Large intestine (tissue), 3 donors: ENCODE results near the gene TBC1D5. TPM values are rescaled to one million over a fixed set of nuclear protein-coding genes. Genes with fewer than 3 reads are reported as not detected.

ENCODE experiments used
- DNase-seq, 2 donors: peaks; one replicate each; pipeline versions ENCODE4 v3.0.0 to v3.0.0-alpha.2; 2013
- H3K27ac ChIP-seq: one replicate; pipeline ENCODE4 v1.5.1; 2013; ENCODE audit warnings: low read length
- H3K27me3 ChIP-seq: 2 replicates; pipeline ENCODE4 v1.6.1; 2013; ENCODE audit warnings: low read length; ENCODE audit not compliant: control insufficient read depth, insufficient read depth
- H3K36me3 ChIP-seq: 2 replicates; pipeline ENCODE4 v1.6.1; 2013; ENCODE audit warnings: low read length; ENCODE audit not compliant: control insufficient read depth, insufficient read depth
- H3K4me1 ChIP-seq: one replicate; pipeline ENCODE4 v1.6.1; 2013; ENCODE audit warnings: low read length; ENCODE audit not compliant: control insufficient read depth, insufficient read depth
- H3K4me3 ChIP-seq: one replicate; pipeline ENCODE4 v1.5.1; 2013; ENCODE audit warnings: low read length
- H3K9me3 ChIP-seq: one replicate; pipeline ENCODE4 v1.6.1; 2013; ENCODE audit warnings: mild to moderate bottlenecking, low read depth, low read length, moderate library complexity; ENCODE audit not compliant: control insufficient read depth
- WGBS: methylation state at CpG from one replicate; pipeline ENCODE4 v1.1.5; 2013; ENCODE audit warnings: low lambda C conversion rate; ENCODE audit not compliant: insufficient coverage; 5-methylcytosine and 5-hydroxymethylcytosine counted together
- polyA plus RNA-seq: library from polyadenylated mRNA; unstranded; fragments of 120-200 nt; gene quantifications from one replicate; pipeline ENCODE4 v1.2.1, GENCODE V29; 2013

TBC1D5 gene
- polyA plus RNA-seq, 1 donor = 35.7 TPM

DNA sequence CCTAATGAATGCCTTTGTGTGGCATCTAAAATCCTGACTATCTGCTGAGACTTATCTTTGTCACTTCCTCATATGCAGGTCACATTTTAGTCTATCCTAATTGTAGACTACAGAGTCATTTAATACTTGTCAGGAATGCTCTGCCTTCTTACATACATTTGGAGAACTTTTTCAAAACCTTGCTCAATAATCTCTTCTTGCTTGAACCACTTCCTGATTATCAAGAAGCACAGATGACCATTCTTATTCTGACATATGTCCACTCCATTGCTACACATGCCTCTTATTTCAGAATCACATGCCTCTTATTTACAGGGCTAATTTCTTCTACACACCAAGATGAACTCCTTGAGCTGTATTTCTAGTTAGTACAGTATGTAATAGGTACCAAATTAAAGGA lies 400.3 kb downstream of the TBC1D5 start:
- H3K27me3 ChIP-seq = no peaks in the 10 kb centered on the region
- H3K4me3 ChIP-seq = no peak overlapping the region
- H3K27ac ChIP-seq = no peak overlapping the region
- DNase-seq = no peak
- H3K4me1 ChIP-seq = no peaks in the 10 kb centered on the region
- H3K9me3 ChIP-seq = no peaks in the 10 kb centered on the region
- H3K36me3 ChIP-seq = no peaks in the 10 kb centered on the region

DNA sequence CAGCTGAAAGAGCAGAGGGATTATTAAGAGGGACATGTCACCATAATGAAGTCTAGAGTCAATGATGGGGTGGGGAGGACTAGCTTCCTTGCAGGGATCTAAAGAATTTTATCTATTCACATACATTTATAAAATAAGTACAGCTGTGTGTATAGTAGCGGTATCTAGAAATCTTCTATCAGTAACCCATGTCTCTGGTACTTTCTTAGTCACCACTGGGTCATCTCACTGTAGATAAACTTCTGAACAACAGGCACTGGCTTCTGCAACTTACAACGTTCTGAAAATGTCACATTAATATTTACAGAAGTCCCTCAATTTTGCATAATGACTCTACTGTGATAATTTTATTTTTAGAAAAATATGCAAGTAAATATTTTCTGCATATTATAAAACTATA lies 401.7 kb downstream of the TBC1D5 start:
- no CpG with 5 or more reads among the region's 2 CpGs for WGBS
- Histone ChIP-seq H3K4me1 (no peaks in the 10 kb centered on the region), H3K4me3 (no peak overlapping the region), H3K27ac (no peak overlapping the region), H3K9me3 (no peaks in the 10 kb centered on the region), H3K36me3 (no peaks in the 10 kb centered on the region), H3K27me3 (no peaks in the 10 kb centered on the region)
- DNase-seq = no peak

GRCh38 chr3:17340261-17340660 lies 402.2 kb downstream of the TBC1D5 start:
- no CpG with 5 or more reads among the region's 1 CpG for WGBS
- Histone ChIP-seq H3K27ac (no peak overlapping the region), H3K4me3 (no peak overlapping the region), H3K4me1 (no peaks in the 10 kb centered on the region), H3K36me3 (no peaks in the 10 kb centered on the region), H3K27me3 (no peaks in the 10 kb centered on the region), H3K9me3 (no peaks in the 10 kb centered on the region)
- DNase-seq = no peak

GRCh38 chr3:17339132-17339575 lies 403.3 kb downstream of the TBC1D5 start:
- Histone ChIP-seq H3K27me3 (no peaks in the 10 kb centered on the region), H3K9me3 (no peaks in the 10 kb centered on the region), H3K4me3 (no peak overlapping the region), H3K36me3 (no peaks in the 10 kb centered on the region), H3K4me1 (no peaks in the 10 kb centered on the region), H3K27ac (no peak overlapping the region)
- WGBS = no CpG with 5 or more reads among the region's 6 CpGs
- no peak for DNase-seq

DNA sequence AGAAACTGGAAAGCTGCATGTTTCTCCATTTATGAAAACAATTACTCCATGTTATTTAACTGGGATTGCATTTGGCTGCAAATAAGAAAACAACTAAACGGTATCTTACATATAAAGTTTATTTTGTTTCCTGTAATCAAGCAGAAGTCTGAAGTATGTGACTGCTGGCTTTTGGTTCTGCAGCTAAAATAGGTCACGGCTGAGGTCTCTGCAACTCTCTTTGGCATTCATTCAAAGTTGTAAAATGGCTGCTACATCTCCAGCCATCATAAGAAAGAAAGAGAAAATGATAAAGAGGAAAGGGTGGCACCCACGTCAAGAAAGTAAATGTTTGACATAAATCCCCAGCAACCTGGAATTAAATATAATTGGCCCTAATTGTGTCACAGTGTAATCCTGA lies 406.1 kb downstream of the TBC1D5 start:
- Histone ChIP-seq H3K4me1 (no peaks in the 10 kb centered on the region), H3K9me3 (no peaks in the 10 kb centered on the region), H3K36me3 (no peaks in the 10 kb centered on the region), H3K4me3 (no peak overlapping the region), H3K27me3 (no peaks in the 10 kb centered on the region), H3K27ac (no peak overlapping the region)
- WGBS = 60% methylated on average over 1 of the region's 3 CpGs
- DNase-seq = no peak

DNA sequence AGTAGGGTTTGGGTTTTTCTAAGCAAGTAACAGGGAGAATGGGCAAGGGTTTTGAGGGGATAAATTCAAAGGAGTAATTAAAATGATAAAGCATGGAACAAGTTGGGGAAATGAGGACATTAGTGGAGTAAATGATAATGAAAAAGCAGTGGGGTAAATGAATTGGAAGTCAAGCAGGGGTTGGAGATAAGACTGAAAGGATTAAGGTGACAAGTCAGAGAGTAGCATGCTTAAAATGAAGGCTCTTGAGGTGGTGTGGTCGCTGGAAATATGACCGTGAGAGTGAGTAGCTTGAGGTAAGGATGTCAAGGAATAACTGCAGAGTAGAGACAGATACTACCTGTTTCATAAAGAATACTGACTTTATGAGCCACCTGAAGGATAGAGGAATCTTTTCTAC lies 408.5 kb downstream of the TBC1D5 start:
- Histone ChIP-seq H3K9me3 (no peaks in the 10 kb centered on the region), H3K36me3 (no peaks in the 10 kb centered on the region), H3K4me3 (no peak overlapping the region), H3K4me1 (no peaks in the 10 kb centered on the region), H3K27me3 (no peaks in the 10 kb centered on the region), H3K27ac (no peak overlapping the region)
- no CpG with 5 or more reads among the region's 2 CpGs for WGBS
- no peak for DNase-seq

GRCh38 chr3:17333446-17333845 lies 409.0 kb downstream of the TBC1D5 start:
- 80% methylated on average over 1 of the region's 1 CpG for whole genome bisulfite sequencing
- Histone ChIP-seq H3K27me3 (no peaks in the 10 kb centered on the region), H3K4me3 (no peak overlapping the region), H3K9me3 (no peaks in the 10 kb centered on the region), H3K4me1 (no peaks in the 10 kb centered on the region), H3K36me3 (no peaks in the 10 kb centered on the region), H3K27ac (no peak overlapping the region)
- no peak for DNase-seq

DNA sequence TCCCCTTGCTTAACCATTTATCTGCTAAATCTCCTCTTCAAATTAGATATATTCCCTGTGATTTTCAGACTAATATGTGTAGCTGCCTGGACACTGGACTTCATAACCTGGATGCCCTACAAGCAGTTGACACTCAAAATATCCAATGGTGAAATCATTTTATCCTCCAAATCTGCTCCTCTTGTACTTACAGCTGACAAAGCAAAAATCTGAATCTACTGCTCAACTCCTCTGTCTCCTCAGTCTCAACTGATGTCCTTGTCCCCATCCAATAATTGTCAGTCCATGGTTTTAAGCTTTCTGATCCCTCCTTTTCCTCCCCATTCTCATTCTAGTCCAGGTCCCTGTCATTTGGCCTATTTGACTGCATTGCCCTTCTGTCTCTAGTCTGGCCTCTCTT lies 411.8 kb downstream of the TBC1D5 start:
- DNase-seq = no peak
- Histone ChIP-seq H3K27me3 (no peaks in the 10 kb centered on the region), H3K4me1 (no peaks in the 10 kb centered on the region), H3K9me3 (no peaks in the 10 kb centered on the region), H3K27ac (no peak overlapping the region), H3K36me3 (no peaks in the 10 kb centered on the region), H3K4me3 (no peak overlapping the region)

GRCh38 chr3:17329927-17330326 lies 412.5 kb downstream of the TBC1D5 start:
- Histone ChIP-seq H3K9me3 (no peaks in the 10 kb centered on the region), H3K27ac (no peak overlapping the region), H3K27me3 (no peaks in the 10 kb centered on the region), H3K4me3 (no peak overlapping the region), H3K4me1 (no peaks in the 10 kb centered on the region), H3K36me3 (no peaks in the 10 kb centered on the region)
- DNase-seq = no peak
- no CpG with 5 or more reads among the region's 1 CpG for WGBS

GRCh38 chr3:17322106-17322793 lies 420.2 kb downstream of the TBC1D5 start:
- Histone ChIP-seq H3K36me3 (no peaks in the 10 kb centered on the region), H3K4me1 (no peaks in the 10 kb centered on the region), H3K4me3 (no peak overlapping the region), H3K27ac (no peak overlapping the region), H3K9me3 (no peaks in the 10 kb centered on the region), H3K27me3 (no peaks in the 10 kb centered on the region)
- 79% methylated on average over 3 of the region's 5 CpGs for whole genome bisulfite sequencing
- DNase-seq = no peak

GRCh38 chr3:17320266-17320665 lies 422.2 kb downstream of the TBC1D5 start:
- H3K4me3 ChIP-seq = no peak overlapping the region
- no peaks in the 10 kb centered on the region for H3K36me3 ChIP-seq
- DNase-seq = no peak
- no peaks in the 10 kb centered on the region for H3K9me3 ChIP-seq
- no peaks in the 10 kb centered on the region for H3K4me1 ChIP-seq
- no peaks in the 10 kb centered on the region for H3K27me3 ChIP-seq
- no peak overlapping the region for H3K27ac ChIP-seq
